A673 (cell line): Measurements from ENCODE around the gene GGA1. TPM values are rescaled to one million over a fixed set of nuclear protein-coding genes. Genes with fewer than 3 reads are reported as not detected.
"Not testable (repeated sequence)": the region's sequence is repeated elsewhere in the genome, so short reads cannot be mapped to it uniquely, and the experiment has no call there.

Experiments
- BruUV-seq: library from RNA; stranded (reverse); fragments of 400-500 nt; replicated peaks from 2 replicates; lab custom pipeline; 2021; lab: Mats Ljungman, UMichigan
- CTCF ChIA-PET: fragments of 300-600 bp; sonication (Branson Sonifier 250); formaldehyde crosslinking; loops from one replicate; lab custom pipeline; 2022; ENCODE audit warnings: antibody characterized with exemption; lab: Charles Lee
- POLR2A ChIA-PET: fragments of 300-600 bp; sonication (Branson Sonifier 250); formaldehyde crosslinking; loops from one replicate; lab custom pipeline; 2022; ENCODE audit warnings: antibody characterized with exemption; ENCODE audit not compliant: low non-redundant PET; lab: Charles Lee
- DNase-seq: peaks from one replicate; pipeline ENCODE4 v3.0.0-alpha.2; 2015; ENCODE audit warnings: low spot score
- H3K27ac ChIP-seq: fragments of 200-600 bp; sonication (generic); 2 replicates; pipeline ENCODE4 v1.5.1; 2016; ENCODE audit warnings: mixed run types, low read depth, mild to moderate bottlenecking, mixed read lengths, antibody characterized with exemption, low read length; ENCODE audit not compliant: poor library complexity, severe bottlenecking
- H3K27me3 ChIP-seq: fragments of 200-600 bp; sonication (generic); replicated peaks from 2 replicates; pipeline ENCODE4 v1.6.1; 2017; ENCODE audit warnings: mixed run types, low read depth, mild to moderate bottlenecking, mixed read lengths, antibody characterized with exemption, low read length; ENCODE audit not compliant: insufficient read depth, poor library complexity
- H3K36me3 ChIP-seq: fragments of 200-600 bp; sonication (generic); 2 replicates; pipeline ENCODE4 v1.6.1; 2016; ENCODE audit warnings: mixed run types, mild to moderate bottlenecking, mixed read lengths, antibody characterized with exemption, low read length; ENCODE audit not compliant: insufficient read depth, poor library complexity, severe bottlenecking
- H3K4me1 ChIP-seq: fragments of 200-600 bp; sonication (generic); 2 replicates; pipeline ENCODE4 v1.6.1; 2017; ENCODE audit warnings: mixed run types, mild to moderate bottlenecking, mixed read lengths, antibody characterized with exemption, low read length; ENCODE audit not compliant: insufficient read depth, poor library complexity, severe bottlenecking
- H3K4me3 ChIP-seq: fragments of 200-600 bp; sonication (generic); 2 replicates; pipeline ENCODE4 v1.5.1; 2016; ENCODE audit warnings: low read depth, mixed run types, mild to moderate bottlenecking, mixed read lengths, low read length; ENCODE audit not compliant: poor library complexity, severe bottlenecking
- H3K9me3 ChIP-seq: fragments of 200-600 bp; sonication (generic); 2 replicates; pipeline ENCODE4 v1.6.1; 2016; ENCODE audit warnings: mixed run types, low read depth, mild to moderate bottlenecking, mixed read lengths, antibody characterized with exemption, low read length; ENCODE audit not compliant: poor library complexity, severe bottlenecking
- CTCF ChIP-seq: fragments of 300-800, 200-600 bp; sonication (generic); conservative IDR thresholded peaks from 2 replicates; pipeline ENCODE4 v1.5.1; 2017; ENCODE audit warnings: low read depth, mild to moderate bottlenecking, antibody characterized with exemption, low read length, moderate library complexity, mixed read lengths
- EZH2 ChIP-seq: fragments of 200-600 bp; sonication (generic); IDR thresholded peaks from 2 replicates; pipeline ENCODE4 v1.6.1; 2017; ENCODE audit warnings: borderline replicate concordance, low read depth, mild to moderate bottlenecking, mixed read lengths, antibody characterized with exemption, low read length; ENCODE audit not compliant: poor library complexity, severe bottlenecking
- intact Hi-C: fragments of 100-400 bp; cut with micrococcal nuclease; formaldehyde crosslinking; loops from one replicate; pipeline ENCODE4 v1.10.0; 2022; ENCODE audit not compliant: unreplicated experiment
- total RNA-seq: library from RNA; stranded (reverse); gene quantifications from 2 replicates; pipeline ENCODE4 v1.2.3, GENCODE V29; 2021

GGA1 gene
- total RNA-seq, 1 experiment from 2014 or later, result 74.6 TPM

GRCh38 chr22:37582526-37582925 is 26.1 kb upstream of the GGA1 start:
- ChIA-PET CTCF (no interaction called here), POLR2A (no interaction called here)
- Histone ChIP-seq H3K4me1 (no peaks in the 10 kb centered on the region), H3K27ac (no peak overlapping the region), H3K36me3 (no peaks in the 10 kb centered on the region), H3K4me3 (no peak overlapping the region), H3K27me3 (no peaks in the 10 kb centered on the region), H3K9me3 (no peaks in the 10 kb centered on the region)
- BruUV-seq, result no TSS peak
- TF ChIP-seq EZH2, result no peak
- no peak for DNase-seq
- intact Hi-C loops, result no loop called here

DNA sequence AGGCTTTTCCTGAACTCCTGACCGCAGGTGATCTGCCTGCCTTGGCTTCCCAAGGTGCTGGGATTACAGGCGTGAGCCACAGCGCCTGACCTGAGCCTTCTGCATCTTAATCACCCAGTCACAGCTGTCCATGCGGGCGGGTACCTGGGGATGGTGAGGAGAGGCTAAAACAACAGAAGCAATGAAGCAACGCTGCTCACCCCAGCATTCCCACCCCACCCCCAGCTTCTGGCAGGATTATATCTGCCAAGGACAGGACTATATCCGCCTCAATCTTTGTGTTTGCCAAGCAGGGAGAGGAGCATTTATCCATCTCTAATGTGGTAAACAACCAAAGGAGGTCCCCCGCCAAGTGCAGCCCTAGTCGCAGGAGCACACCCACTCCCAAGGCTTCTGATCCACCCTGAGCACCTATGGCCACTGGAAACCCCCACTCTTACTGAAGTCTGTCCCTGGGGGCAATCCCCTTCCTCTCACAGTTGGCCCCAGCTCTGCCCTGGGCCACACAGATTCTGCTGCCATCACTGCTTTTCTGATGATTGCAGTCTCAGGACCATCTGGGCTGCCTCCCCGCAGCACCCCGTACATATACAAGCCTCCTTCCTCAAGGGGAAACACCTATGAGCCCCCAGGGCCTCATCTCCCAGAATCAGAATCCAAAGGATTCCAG is 20.0 kb upstream of the GGA1 start:
- no peaks in the 10 kb centered on the region for H3K36me3 ChIP-seq
- TF ChIP-seq CTCF (no peak), EZH2 (no peak)
- CTCF ChIA-PET, result interaction anchor here (0.5 kb wide), 1 partner anchor 203 kb away, joined by 7 read pairs; no protein-coding TSS in a partner anchor
- H3K4me3 ChIP-seq, result no peak overlapping the region
- H3K4me1 ChIP-seq, result no peaks in the 10 kb centered on the region
- intact Hi-C loops, result no loop called here
- DNase-seq, result no peak
- no peaks in the 10 kb centered on the region for H3K9me3 ChIP-seq
- POLR2A ChIA-PET, result no interaction called here
- H3K27ac ChIP-seq, result no peak overlapping the region
- H3K27me3 ChIP-seq, result no peaks in the 10 kb centered on the region
- no TSS peak for BruUV-seq

DNA sequence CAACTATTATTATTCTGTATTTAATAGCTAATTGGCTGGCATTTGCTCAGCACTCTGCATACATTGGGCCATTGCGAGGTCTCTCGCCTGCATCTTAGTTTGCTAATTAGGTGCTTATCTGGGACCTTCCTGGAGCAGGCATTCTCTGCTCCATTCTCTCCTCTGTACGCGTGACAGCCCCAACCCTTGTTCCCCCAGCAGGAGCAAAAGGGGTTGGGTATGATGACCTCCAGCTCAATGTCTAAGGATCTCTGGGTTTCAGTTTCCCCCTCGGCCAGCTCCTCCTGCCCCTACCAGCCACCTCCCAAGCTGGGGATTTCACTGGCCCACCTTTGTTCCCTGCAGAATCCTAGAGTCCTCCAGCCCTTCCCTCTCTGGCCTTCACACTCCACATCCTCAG is 19.0 kb upstream of the GGA1 start:
- Histone ChIP-seq H3K27me3 (no peaks in the 10 kb centered on the region), H3K9me3 (no peaks in the 10 kb centered on the region), H3K4me1 (no peaks in the 10 kb centered on the region), H3K36me3 (no peaks in the 10 kb centered on the region), H3K27ac (no peak overlapping the region), H3K4me3 (no peak overlapping the region)
- no peak for DNase-seq
- BruUV-seq, result no TSS peak
- ChIA-PET POLR2A (no interaction called here), CTCF (no interaction called here)
- intact Hi-C loops, result no loop called here
- TF ChIP-seq CTCF, result no peak

- POLR2A ChIA-PET, H3K36me3 ChIP-seq, H3K27ac ChIP-seq, H3K4me3 ChIP-seq, H3K27me3 ChIP-seq, H3K9me3 ChIP-seq, H3K4me1 ChIP-seq, intact Hi-C loops, BruUV-seq, DNase-seq: not testable (repeated sequence)
- CTCF ChIA-PET, result interaction anchor here (0.8 kb wide), 1 partner anchor 29 kb away, joined by 6 read pairs; no protein-coding TSS in a partner anchor
These were observed 17.6 kb upstream of the GGA1 start for GRCh38 chr22:37591081-37591480.
